HL-60 (cell line): ENCODE measurements around the gene JAG1.

ENCODE experiments used
- DNase-seq, 2 experiments: peaks; one replicate each; pipeline ENCODE4 v3.0.0-alpha.2; 2010 to 2020; ENCODE audit warnings: low read depth in 1 of 2, low spot score in 1 of 2
- H3K27ac ChIP-seq: fragments of 250-450 bp; sonication (Bioruptor Pico); replicated peaks from 2 replicates; pipeline ENCODE4 v1.5.1; 2020; ENCODE audit warnings: mild to moderate bottlenecking, moderate library complexity
- H3K27me3 ChIP-seq: fragments of 250-450 bp; sonication (Bioruptor Pico); 2 replicates; pipeline ENCODE4 v1.5.1; 2021; ENCODE audit warnings: mild to moderate bottlenecking, moderate library complexity; ENCODE audit not compliant: insufficient read depth, poor library complexity, severe bottlenecking
- H3K4me3 ChIP-seq: replicated peaks from 2 replicates; pipeline ENCODE4 v1.5.1; 2011; ENCODE audit warnings: mild to moderate bottlenecking, control low read depth, low read length; ENCODE audit not compliant: insufficient read depth
- CTCF ChIP-seq: IDR thresholded peaks from one replicate; pipeline ENCODE4 v1.5.1; 2011; ENCODE audit warnings: low read length, control low read depth, inconsistent platforms; ENCODE audit not compliant: insufficient read depth
- GABPA ChIP-seq: IDR thresholded peaks from 2 replicates; pipeline ENCODE4 v1.6.1; 2012; ENCODE audit warnings: low read depth
- POLR2AphosphoS5 ChIP-seq: IDR thresholded peaks from 2 replicates; pipeline ENCODE4 v1.6.1; 2012; ENCODE audit warnings: low read depth
- REST ChIP-seq: IDR thresholded peaks from 2 replicates; pipeline ENCODE4 v1.6.1; 2012; ENCODE audit warnings: low read depth; ENCODE audit not compliant: insufficient replicate concordance
- SPI1 ChIP-seq: IDR thresholded peaks from 2 replicates; pipeline ENCODE4 v1.6.1; 2012; ENCODE audit warnings: low read depth, mild to moderate bottlenecking, borderline replicate concordance

The JAG1 gene

GRCh38 chr20:10611357-10611756 lies 62.4 kb downstream of the JAG1 start:
- Histone ChIP-seq H3K27me3 (no peaks in the 10 kb centered on the region), H3K4me3 (no peak overlapping the region), H3K27ac (no peak overlapping the region)
- DNase-seq: no peak
- TF ChIP-seq SPI1: no peak
- TF ChIP-seq POLR2AphosphoS5: no peak
- TF ChIP-seq GABPA: no peak
- TF ChIP-seq REST: no peak
- TF ChIP-seq CTCF: peak; percentile 3

- no peak overlapping the region for H3K27ac ChIP-seq
- no peak for TF ChIP-seq POLR2AphosphoS5
- no peak for TF ChIP-seq CTCF
- no peak for TF ChIP-seq GABPA
- no peak for TF ChIP-seq REST
- TF ChIP-seq SPI1: no peak
- no peak for DNase-seq
- H3K4me3 ChIP-seq: no peak overlapping the region
- H3K27me3 ChIP-seq: no peaks in the 10 kb centered on the region
Observed at GRCh38 chr20:10610251-10610650, 63.5 kb downstream of the JAG1 start.

- TF ChIP-seq CTCF: no peak
- TF ChIP-seq SPI1: no peak
- TF ChIP-seq POLR2AphosphoS5: no peak
- no peak for TF ChIP-seq REST
- TF ChIP-seq GABPA: no peak
- Histone ChIP-seq H3K27me3 (no peaks in the 10 kb centered on the region), H3K4me3 (no peak overlapping the region), H3K27ac (no peak overlapping the region)
- no peak for DNase-seq
Observed at GRCh38 chr20:10609770-10610169, 64.0 kb downstream of the JAG1 start.
